GM12875 (cell line): Measurements from ENCODE around the gene GOLGA6C.

Source experiments
- H3K4me3 ChIP-seq: one replicate; pipeline ENCODE4 v1.5.1; 2011; ENCODE audit warnings: low read depth, low read length, control low read depth
- TF ChIP-seq, protein P1 (sequence below): IDR thresholded peaks from 2 replicates; pipeline ENCODE4 v1.5.1; 2011; ENCODE audit warnings: low read depth, mild to moderate bottlenecking, control low read depth, inconsistent platforms, low read length, moderate library complexity, borderline replicate concordance; ENCODE audit not compliant: insufficient read depth

Gene GOLGA6C

DNA sequence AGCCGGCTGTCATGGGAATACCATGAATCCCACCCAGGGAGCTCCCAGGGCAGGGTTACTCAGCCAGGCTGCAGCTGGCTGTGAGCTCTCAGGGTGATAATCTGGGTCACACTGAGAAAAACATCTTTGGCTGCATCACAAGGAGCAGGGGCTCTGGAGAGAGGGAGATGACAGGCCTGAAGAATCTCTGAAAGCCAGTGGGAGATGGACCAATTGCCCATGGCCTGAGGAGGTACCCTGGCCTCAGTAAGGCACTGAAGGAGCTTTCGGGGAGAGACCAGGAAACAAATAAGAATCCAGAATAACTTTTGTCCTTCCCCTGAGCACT, 28.2 kb upstream of the GOLGA6C start:
- TF ChIP-seq, protein P1, sequence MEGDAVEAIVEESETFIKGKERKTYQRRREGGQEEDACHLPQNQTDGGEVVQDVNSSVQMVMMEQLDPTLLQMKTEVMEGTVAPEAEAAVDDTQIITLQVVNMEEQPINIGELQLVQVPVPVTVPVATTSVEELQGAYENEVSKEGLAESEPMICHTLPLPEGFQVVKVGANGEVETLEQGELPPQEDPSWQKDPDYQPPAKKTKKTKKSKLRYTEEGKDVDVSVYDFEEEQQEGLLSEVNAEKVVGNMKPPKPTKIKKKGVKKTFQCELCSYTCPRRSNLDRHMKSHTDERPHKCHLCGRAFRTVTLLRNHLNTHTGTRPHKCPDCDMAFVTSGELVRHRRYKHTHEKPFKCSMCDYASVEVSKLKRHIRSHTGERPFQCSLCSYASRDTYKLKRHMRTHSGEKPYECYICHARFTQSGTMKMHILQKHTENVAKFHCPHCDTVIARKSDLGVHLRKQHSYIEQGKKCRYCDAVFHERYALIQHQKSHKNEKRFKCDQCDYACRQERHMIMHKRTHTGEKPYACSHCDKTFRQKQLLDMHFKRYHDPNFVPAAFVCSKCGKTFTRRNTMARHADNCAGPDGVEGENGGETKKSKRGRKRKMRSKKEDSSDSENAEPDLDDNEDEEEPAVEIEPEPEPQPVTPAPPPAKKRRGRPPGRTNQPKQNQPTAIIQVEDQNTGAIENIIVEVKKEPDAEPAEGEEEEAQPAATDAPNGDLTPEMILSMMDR: no peak
- H3K4me3 ChIP-seq: no peak overlapping the region

DNA sequence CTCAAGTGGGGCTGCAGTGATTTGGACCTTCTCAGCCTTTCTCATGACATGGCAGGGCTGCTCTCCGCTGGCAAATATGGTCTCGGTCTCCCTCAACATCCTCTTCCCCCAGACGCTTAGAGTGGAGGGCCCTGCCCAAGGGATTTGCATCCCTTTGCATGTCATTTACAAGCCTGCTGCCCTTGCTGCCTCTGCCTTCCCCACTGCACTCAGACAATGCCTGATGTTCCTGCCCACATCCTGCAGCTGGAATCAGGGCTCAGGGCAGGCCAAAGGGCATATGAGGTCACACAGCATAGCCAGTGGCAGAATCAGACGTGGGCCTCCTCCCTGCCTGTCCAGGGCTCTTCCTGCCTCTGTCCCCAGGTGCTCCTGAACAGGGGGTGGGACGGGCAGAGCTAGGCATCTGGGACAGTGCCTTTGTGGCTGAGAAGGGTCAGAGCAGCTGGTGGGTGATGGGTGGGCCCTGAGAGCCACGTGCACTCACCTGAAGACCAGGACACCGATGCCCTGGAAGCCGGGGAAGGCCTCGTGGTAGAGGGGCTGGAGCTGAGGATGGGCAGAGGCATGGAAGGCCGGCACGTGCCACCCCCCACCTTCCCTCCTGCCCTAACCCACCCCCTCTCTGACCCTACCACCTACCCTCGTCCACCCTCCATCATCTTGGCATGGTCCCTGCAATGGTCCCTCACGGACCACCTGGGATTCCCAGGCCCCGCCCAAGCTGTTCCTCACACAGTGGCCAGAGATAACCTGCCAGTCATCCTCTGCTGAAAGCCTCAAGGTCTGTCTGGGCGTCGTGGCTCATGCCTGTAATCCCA, 27.4 kb upstream of the GOLGA6C start:
- TF ChIP-seq, protein P1: no peak
- H3K4me3 ChIP-seq: no peak overlapping the region

DNA sequence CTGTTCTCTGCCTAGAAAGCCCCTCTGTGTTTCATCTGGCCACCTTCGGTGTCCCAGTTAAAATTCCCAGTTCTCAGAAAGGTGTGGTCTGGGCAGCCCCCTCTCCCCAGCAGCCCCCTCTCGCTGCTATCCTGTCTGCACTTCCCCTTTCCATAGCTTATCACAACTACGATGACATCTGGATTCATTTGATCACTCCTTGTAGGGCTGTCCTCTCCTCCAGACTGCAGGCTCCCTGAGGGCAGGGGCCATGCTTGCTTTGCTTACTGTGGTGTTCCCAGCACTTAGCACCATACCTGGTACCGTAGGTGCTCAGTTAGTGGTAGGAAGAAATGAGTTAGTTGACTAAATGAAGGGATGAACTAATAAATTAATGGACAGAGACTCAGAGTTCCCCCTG, 26.3 kb upstream of the GOLGA6C start:
- TF ChIP-seq, protein P1: no peak
- H3K4me3 ChIP-seq: no peak overlapping the region

DNA sequence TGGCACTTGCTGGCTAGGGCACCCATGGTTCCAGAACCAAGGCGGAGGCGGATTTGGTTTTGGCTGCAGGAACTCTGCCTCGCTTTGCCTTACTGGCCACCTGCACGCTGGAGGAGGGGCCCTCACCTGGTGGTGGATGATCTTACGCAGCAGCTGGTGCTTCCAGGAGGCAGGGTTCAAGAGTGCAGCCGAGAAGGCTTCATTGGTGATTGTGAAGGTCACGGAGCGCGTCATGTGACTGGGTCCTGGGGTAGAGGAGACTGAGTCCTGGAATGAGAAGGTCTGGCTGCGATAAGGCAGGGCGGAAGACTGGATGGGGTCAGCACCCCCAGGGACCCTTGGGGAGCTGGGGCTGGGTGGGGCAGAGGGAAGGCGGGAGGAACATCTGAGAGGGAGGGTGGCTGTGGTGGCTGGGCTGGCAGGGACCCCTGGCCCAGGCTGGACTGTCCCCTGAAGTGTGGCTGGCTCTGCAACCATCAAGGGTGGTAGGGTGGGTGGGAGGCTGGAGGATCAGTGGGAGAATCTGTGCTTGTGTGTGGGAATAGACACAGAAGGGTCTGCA, 25.8 kb upstream of the GOLGA6C start:
- TF ChIP-seq, protein P1: no peak
- H3K4me3 ChIP-seq: no peak overlapping the region

DNA sequence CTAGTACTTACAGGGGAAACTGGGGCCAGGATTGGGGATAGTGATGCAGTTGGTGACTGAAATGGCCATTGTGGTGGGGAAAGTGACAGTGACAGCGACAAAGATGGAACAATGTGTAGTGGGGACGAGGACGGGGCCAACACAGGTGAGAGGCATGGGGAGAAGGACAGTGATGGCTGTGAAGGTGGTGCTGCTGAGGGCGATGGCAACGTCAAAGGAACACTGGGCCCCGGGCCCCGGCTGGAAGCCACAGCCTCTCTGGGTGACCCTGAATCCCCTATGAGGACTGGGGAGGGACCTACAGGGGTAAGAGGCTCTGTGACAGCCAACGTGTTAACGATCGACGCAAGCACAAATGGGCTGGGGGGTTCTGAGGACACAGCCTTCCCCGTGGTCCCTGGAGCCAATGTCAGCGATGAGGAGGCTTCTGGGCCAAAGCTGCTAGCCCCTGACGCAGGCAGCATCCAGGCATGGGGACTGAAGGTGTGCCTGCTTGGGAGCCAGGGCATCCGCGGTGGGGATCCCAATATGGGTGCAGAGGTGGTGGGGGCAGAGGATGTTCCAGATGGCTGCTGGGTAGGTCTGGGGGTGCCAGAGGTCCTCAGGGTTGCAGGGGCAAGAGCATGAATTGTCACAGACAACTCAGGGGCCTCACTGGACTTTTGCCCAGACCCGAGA, 25.2 kb upstream of the GOLGA6C start:
- H3K4me3 ChIP-seq: no peak overlapping the region
- TF ChIP-seq, protein P1: no peak

DNA sequence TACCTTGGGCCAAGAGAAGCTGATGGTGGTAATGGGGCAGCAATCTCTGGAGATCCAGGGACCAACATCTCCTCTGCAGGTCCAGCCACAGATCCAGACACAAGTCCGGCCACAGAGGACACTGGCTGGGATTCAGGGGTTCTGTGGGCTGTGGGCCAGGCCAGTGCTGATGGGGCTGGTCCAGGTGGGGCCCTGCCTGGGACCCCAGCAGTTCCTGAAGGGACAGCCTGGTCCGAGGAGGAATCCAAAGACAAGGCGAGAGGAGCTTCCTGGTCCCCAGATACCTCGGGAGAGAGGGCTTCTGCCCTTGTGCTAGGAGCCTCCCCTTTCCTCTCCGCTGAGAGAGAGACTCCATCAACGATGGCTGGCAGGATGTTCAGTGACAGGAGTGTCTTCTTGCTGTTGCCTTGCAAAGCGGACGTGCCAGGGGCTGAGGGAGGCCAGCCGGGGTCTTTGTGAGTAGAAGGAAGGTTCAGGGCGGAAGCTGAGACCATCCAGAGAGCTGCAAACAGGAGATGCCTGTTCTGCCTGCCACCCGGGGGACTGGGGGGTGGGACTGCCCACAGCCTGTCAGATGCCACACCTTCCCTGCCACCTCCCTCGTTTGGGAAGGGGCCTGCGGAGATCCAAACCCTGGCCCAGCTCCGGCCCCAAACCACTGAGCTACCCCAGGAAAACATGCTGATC, 24.5 kb upstream of the GOLGA6C start:
- TF ChIP-seq, protein P1: no peak
- no peak overlapping the region for H3K4me3 ChIP-seq
